Mononuclear cell (primary cell): Measurements from ENCODE around the gene PTCSC3. TPM values are rescaled to one million over a fixed set of nuclear protein-coding genes. Genes with fewer than 3 reads are reported as not detected.

Source experiments
- H3K27me3 ChIP-seq: 2 replicates; pipeline ENCODE4 v1.6.0; 2011; ENCODE audit warnings: low read length, control low read depth; ENCODE audit not compliant: insufficient read depth
- H3K4me1 ChIP-seq: 2 replicates; pipeline ENCODE4 v1.5.1; 2011; ENCODE audit warnings: mild to moderate bottlenecking, low read length, control low read depth; ENCODE audit not compliant: insufficient read depth
- H3K4me3 ChIP-seq: 2 replicates; pipeline ENCODE4 v1.5.1; 2011; ENCODE audit warnings: mild to moderate bottlenecking, low read length, moderate library complexity
- H3K9me3 ChIP-seq: 2 replicates; pipeline ENCODE4 v1.5.1; 2011; ENCODE audit warnings: low read depth, mild to moderate bottlenecking, control low read depth, low read length
- total RNA-seq: library from RNA; depleted of rRNA; stranded (reverse); fragments of >200 nt; gene quantifications from one replicate; pipeline ENCODE4 v1.2.3, GENCODE V29; 2012

PTCSC3 gene
- total RNA-seq: not detected

GRCh38 chr14:36176524-36176923 is at the start of gene PTCSC3:
TSS of gene PTCSC3 (minus strand) at chr14:36176722.
- Histone ChIP-seq H3K4me3 (no peak within 1 kb of the TSS), H3K27me3 (no peaks in the 10 kb centered on the region), H3K9me3 (no peaks in the 10 kb centered on the region), H3K4me1 (no peaks in the 10 kb centered on the region)

- H3K4me1 ChIP-seq: no peaks in the 10 kb centered on the region
- no peaks in the 10 kb centered on the region for H3K27me3 ChIP-seq
- H3K4me3 ChIP-seq: no peak overlapping the region
- no peaks in the 10 kb centered on the region for H3K9me3 ChIP-seq
Observed at GRCh38 chr14:36226164-36226563, 49.6 kb upstream of the PTCSC3 start.

GRCh38 chr14:36224176-36224575 is 47.7 kb upstream of the PTCSC3 start:
- Histone ChIP-seq H3K4me1 (no peaks in the 10 kb centered on the region), H3K9me3 (no peaks in the 10 kb centered on the region), H3K4me3 (no peak overlapping the region), H3K27me3 (no peaks in the 10 kb centered on the region)

GRCh38 chr14:36223558-36223957 is 47.0 kb upstream of the PTCSC3 start:
- H3K27me3 ChIP-seq: no peaks in the 10 kb centered on the region
- no peak overlapping the region for H3K4me3 ChIP-seq
- no peaks in the 10 kb centered on the region for H3K9me3 ChIP-seq
- no peaks in the 10 kb centered on the region for H3K4me1 ChIP-seq

GRCh38 chr14:36222952-36223468 is 46.5 kb upstream of the PTCSC3 start:
- Histone ChIP-seq H3K4me1 (no peaks in the 10 kb centered on the region), H3K27me3 (no peaks in the 10 kb centered on the region), H3K9me3 (no peaks in the 10 kb centered on the region), H3K4me3 (no peak overlapping the region)

- no peaks in the 10 kb centered on the region for H3K27me3 ChIP-seq
- H3K4me3 ChIP-seq: no peak overlapping the region
- no peaks in the 10 kb centered on the region for H3K9me3 ChIP-seq
- H3K4me1 ChIP-seq: no peaks in the 10 kb centered on the region
Observed at GRCh38 chr14:36222337-36222736, 45.8 kb upstream of the PTCSC3 start.

GRCh38 chr14:36221112-36221511 is 44.6 kb upstream of the PTCSC3 start:
- Histone ChIP-seq H3K27me3 (no peaks in the 10 kb centered on the region), H3K4me1 (no peaks in the 10 kb centered on the region), H3K9me3 (no peaks in the 10 kb centered on the region), H3K4me3 (no peak overlapping the region)

- no peaks in the 10 kb centered on the region for H3K4me1 ChIP-seq
- no peaks in the 10 kb centered on the region for H3K9me3 ChIP-seq
- no peaks in the 10 kb centered on the region for H3K27me3 ChIP-seq
- no peak overlapping the region for H3K4me3 ChIP-seq
Observed at GRCh38 chr14:36217732-36218131, 41.2 kb upstream of the PTCSC3 start.

GRCh38 chr14:36217027-36217426 is 40.5 kb upstream of the PTCSC3 start:
- Histone ChIP-seq H3K4me1 (no peaks in the 10 kb centered on the region), H3K27me3 (no peaks in the 10 kb centered on the region), H3K4me3 (no peak overlapping the region), H3K9me3 (no peaks in the 10 kb centered on the region)

- Histone ChIP-seq H3K4me3 (no peak overlapping the region), H3K27me3 (no peaks in the 10 kb centered on the region), H3K4me1 (no peaks in the 10 kb centered on the region)
Observed at GRCh38 chr14:36215217-36215598, 38.7 kb upstream of the PTCSC3 start.

GRCh38 chr14:36214476-36215216 is 38.1 kb upstream of the PTCSC3 start:
- no peaks in the 10 kb centered on the region for H3K27me3 ChIP-seq
- H3K4me3 ChIP-seq: no peak overlapping the region
- H3K9me3 ChIP-seq: no peaks in the 10 kb centered on the region
- H3K4me1 ChIP-seq: no peaks in the 10 kb centered on the region

More at GRCh38 chr14:36215217-36215598, 38.7 kb upstream of the PTCSC3 start:
- H3K9me3 ChIP-seq: no peaks in the 10 kb centered on the region

- no peaks in the 10 kb centered on the region for H3K4me1 ChIP-seq
- H3K4me3 ChIP-seq: no peak overlapping the region
- no peaks in the 10 kb centered on the region for H3K27me3 ChIP-seq
- no peaks in the 10 kb centered on the region for H3K9me3 ChIP-seq
Observed at GRCh38 chr14:36212987-36213386, 36.5 kb upstream of the PTCSC3 start.

- H3K27me3 ChIP-seq: no peaks in the 10 kb centered on the region
- H3K4me3 ChIP-seq: no peak overlapping the region
- no peaks in the 10 kb centered on the region for H3K9me3 ChIP-seq
- no peaks in the 10 kb centered on the region for H3K4me1 ChIP-seq
Observed at GRCh38 chr14:36212577-36212976, 36.1 kb upstream of the PTCSC3 start.

GRCh38 chr14:36208690-36209278 is 32.3 kb upstream of the PTCSC3 start:
- Histone ChIP-seq H3K9me3 (no peaks in the 10 kb centered on the region), H3K27me3 (no peaks in the 10 kb centered on the region), H3K4me3 (no peak overlapping the region), H3K4me1 (no peaks in the 10 kb centered on the region)

- H3K27me3 ChIP-seq: no peaks in the 10 kb centered on the region
Observed at GRCh38 chr14:36207500-36207899, 31.0 kb upstream of the PTCSC3 start.

More at GRCh38 chr14:36207500-36207899, 31.0 kb upstream of the PTCSC3 start:
- no peak overlapping the region for H3K4me3 ChIP-seq
- no peaks in the 10 kb centered on the region for H3K9me3 ChIP-seq
- no peaks in the 10 kb centered on the region for H3K4me1 ChIP-seq
